GM19397 (cell line): ENCODE measurements around the gene BAZ1B.
"Not testable (repeated sequence)": the region's sequence is repeated elsewhere in the genome, so short reads cannot be mapped to it uniquely, and the experiment has no call there.

ENCODE experiments used
- ATAC-seq: cut with Tn5 transposase; IDR thresholded peaks from one replicate; pipeline ENCODE4 v1.9.1; 2021; ENCODE audit warnings: mild to moderate bottlenecking, moderate library complexity; ENCODE audit not compliant: unreplicated experiment

Gene BAZ1B, protein sequence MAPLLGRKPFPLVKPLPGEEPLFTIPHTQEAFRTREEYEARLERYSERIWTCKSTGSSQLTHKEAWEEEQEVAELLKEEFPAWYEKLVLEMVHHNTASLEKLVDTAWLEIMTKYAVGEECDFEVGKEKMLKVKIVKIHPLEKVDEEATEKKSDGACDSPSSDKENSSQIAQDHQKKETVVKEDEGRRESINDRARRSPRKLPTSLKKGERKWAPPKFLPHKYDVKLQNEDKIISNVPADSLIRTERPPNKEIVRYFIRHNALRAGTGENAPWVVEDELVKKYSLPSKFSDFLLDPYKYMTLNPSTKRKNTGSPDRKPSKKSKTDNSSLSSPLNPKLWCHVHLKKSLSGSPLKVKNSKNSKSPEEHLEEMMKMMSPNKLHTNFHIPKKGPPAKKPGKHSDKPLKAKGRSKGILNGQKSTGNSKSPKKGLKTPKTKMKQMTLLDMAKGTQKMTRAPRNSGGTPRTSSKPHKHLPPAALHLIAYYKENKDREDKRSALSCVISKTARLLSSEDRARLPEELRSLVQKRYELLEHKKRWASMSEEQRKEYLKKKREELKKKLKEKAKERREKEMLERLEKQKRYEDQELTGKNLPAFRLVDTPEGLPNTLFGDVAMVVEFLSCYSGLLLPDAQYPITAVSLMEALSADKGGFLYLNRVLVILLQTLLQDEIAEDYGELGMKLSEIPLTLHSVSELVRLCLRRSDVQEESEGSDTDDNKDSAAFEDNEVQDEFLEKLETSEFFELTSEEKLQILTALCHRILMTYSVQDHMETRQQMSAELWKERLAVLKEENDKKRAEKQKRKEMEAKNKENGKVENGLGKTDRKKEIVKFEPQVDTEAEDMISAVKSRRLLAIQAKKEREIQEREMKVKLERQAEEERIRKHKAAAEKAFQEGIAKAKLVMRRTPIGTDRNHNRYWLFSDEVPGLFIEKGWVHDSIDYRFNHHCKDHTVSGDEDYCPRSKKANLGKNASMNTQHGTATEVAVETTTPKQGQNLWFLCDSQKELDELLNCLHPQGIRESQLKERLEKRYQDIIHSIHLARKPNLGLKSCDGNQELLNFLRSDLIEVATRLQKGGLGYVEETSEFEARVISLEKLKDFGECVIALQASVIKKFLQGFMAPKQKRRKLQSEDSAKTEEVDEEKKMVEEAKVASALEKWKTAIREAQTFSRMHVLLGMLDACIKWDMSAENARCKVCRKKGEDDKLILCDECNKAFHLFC (N-terminal part only)

DNA sequence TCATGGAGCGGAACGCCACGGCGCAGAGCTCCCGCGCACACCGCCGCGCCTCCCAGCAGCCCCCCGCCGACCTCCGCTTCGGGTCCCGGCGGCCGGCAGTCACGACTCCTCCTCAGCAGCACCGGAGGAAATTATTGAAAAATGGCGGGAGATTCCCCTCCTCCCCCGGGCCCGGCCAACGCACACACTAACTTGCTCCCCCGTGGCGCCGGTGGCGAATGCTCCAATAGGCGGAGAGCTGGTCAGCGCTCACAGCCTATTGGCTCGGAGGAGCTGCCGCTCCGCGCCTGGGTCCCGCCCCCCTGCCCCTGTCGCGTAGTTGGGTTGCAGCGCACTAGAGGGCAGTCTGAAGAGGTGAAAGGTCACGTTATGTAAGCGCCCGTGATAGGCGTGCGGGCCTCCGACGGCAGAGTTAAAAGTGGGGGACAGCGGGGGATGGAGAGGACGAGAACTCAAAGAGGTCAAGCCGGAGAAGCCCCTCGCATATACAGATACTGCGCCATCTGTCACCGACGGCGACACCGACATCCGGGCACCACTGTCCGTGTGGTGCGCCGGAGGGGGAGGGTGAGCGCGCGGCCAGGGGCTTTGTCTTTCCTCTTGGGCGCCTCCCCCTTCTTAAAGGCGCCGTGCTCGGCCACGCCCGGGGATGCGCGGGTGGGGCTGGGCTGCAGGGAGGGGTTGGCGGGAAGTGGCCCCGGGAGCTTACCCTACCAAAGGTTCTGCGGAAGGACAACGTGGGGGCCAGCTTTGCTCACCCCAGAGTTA, at the start of gene BAZ1B:
Gene BAZ1B (minus strand): TSS at position 189 of the 768 bp plus-strand sequence. CDS start 360 bp downstream, outside the sequence.
- peak; percentile 89 for ATAC-seq

DNA sequence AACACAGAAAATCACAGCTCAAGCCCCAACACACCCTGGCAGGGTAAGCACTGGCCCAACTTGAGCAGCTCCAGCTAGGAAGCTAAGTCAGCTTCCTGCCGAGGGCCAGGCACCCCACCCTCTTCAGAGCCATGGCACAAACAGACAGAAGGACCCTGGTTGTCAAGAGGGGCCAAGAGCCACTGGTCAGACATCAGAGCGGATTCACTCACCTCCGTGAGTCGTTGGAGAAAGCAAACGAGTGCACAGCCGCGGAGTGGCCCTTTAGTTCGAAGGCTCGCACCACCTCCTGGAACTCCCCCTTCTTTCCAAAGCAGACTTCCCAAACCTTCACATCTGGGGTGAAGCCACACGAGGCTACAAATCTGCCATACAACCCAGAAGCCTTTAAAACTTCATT, 48.9 kb upstream of the BAZ1B start:
- no peak for ATAC-seq

DNA sequence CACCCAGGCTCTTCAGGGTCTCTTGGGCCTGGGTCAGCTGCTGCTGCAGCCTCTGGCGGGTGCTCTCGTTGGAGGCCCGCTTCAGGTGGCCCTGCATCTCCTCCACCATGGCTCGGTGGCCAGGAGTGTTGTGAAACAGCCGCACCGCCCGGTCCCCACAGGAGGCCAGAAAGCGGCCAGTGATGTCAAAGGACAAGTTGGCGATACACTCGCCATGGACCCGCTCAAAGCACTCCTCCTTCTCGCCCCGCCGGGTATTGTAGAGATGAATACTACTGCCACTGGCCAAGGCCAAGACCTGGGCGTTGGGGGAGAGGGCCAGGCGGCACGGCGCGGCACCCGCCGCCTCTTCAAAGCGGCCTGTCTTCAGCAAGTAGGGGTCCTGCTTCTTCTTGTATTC, 48.4 kb upstream of the BAZ1B start:
- no peak for ATAC-seq

DNA sequence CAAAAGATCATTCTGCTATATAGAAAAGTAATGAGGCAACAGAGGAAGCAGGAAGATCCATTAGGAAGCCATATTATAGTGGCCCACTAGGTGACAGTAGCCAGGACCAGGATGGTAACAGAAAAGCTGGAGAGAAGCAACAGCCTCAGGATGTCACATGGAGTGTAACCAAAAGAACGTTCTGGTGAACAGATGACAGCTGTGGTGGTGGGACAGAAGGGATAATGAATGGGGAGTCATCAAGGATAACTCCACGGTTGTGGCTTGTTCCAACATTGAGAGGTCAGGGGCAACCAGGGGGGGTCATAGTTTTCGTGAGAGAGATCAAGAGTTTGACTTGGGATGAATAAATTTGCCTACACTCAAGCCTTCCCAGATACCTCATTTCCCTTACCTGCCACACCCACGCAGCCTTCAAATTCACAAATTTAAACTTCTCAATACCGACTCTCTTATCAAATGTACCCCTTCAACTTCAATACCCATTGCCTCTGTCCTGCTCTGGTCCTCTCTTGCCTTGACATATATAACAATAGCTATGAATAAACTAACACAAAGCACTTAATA, 47.0 kb upstream of the BAZ1B start:
- ATAC-seq = no peak

DNA sequence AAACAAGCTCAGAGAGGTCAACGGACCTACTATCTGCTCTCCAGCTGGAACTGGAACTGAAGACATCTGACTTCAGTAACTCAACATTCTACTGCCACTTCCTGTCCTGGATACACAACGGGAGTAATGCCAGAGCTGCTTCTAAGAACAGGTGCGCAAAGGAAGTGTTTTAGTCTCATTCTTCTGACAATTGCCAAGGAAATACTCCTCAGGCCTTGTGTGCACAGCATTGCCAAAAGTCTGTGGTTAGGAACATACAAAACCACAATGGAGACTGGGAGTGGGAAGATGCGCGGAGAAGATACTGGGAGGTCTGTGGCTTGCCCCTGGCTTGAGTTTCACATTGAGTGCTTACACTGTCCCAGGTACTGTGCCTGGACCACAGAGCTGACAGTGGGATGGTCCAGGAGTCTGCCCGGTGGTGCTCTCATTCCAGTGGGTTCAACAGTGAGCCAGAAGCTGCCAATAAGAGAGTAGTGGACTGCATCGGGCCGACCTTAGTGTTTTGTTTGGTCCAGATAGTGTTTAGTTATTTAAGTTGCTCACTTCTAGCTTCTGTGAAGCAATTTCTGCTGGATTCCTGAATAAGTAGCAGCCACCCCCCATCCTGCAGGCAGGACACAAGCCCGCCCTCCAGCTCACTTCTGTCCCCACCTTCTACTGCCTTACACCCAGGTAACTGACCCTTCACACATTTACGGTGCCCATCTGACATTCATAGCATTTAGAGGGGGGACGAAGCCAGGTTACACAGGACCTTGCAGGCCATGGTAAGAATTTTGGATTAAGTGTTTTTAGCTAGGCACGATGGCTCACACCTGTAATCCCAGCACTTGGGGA, 46.0 kb upstream of the BAZ1B start:
- no peak for ATAC-seq

DNA sequence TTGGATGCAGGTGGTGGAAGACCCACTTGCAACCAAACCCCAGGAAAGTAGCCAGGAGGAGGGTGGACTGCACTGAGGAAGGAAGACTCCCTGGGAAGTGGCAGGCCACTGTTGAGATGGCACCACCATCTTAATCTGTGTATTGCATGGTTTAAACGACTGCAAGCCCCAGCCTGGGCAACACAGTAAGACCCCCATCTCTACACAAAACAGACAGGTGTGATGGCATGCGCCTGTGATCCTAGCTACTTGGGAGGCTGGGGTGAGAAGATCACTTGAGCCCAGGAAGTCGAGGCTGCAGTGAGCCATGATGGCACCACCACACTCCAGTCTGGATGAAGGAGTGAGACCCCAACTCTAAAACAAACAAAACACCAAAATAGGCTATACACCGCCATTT, 45.0 kb upstream of the BAZ1B start:
- no peak for ATAC-seq

DNA sequence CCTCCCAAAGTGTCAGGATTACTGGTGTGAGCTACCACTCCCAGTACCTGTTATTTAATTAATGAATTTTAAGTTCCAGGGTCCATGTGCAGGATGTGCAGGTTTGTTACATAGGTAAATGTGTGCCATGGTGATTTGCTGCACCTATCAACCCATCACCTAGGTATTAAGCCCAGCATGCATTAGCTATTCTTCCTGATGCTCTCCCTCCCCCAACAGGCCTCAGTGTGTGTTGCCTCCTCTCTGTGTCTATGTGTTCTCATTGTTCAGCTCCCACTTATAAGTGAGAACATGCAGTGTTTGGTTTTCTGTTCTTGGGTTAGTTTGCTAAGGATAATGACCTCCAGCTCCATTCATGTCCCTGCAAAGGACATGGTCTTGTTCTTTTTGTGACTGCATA, 44.3 kb upstream of the BAZ1B start:
- ATAC-seq = not testable (repeated sequence)

DNA sequence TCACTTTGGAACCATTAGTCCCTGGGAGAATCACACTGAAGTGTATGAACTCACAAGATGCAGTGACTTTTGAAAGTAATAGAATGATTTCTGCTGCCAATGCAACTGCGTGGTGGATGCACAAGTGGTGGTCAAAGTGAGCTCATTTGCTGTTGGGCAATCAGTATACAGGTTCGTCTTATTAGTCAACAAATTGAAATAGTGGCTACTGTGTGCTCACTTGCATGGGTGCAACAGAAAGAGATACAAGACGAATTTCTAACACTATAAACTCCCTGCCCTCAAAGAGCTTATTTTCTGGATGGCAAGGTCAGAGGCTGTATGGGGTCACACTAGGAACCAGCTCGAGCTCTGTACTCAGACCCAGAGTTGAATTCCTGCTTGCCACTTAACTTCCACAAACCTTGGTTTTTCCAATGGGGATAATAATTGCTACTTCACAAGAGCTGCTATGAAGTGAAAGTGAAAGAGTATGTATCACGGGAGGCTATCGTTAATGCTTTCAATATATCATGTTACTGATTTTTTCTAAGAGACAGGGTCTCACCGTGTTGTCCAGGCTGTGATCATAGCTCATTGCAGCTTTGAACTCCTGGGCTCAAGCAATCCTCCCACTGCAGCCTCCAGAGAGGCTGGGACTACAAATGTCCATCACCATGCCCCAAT, 43.7 kb upstream of the BAZ1B start:
- no peak for ATAC-seq

DNA sequence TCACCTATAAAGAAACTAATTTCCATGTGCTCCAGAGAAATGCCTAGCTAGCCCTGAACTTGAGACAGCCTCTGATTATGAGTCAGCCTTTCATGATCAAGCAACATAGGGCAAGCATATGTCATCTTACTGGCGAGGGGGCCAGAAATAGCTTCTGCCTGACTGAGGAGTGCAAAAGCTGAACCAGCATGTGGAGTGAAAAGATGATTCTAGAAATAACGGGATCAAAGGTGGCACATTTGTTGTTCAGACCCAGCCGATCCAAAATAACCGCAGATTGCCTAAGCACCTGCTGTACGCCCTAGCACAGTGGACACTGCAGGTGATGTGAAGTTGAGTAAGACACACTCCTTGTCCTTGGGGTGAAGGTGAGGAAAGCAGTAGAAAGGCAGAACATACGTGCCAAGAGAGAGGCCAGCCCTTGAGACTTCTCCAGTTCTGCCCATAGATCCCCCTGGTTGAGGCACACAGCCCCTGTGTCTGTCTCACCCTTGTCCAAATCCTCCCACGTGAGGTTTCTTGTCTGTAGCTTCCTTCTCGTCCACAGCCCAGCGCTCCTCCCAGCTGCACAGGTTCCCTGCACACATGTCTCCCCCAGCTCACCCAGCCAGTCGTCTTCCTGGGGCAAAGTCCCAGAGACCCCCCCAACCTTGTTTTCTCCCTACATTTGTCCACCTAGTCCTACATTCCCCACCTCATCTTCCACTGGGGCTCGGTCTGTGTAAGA, 38.2 kb upstream of the BAZ1B start:
- no peak for ATAC-seq

DNA sequence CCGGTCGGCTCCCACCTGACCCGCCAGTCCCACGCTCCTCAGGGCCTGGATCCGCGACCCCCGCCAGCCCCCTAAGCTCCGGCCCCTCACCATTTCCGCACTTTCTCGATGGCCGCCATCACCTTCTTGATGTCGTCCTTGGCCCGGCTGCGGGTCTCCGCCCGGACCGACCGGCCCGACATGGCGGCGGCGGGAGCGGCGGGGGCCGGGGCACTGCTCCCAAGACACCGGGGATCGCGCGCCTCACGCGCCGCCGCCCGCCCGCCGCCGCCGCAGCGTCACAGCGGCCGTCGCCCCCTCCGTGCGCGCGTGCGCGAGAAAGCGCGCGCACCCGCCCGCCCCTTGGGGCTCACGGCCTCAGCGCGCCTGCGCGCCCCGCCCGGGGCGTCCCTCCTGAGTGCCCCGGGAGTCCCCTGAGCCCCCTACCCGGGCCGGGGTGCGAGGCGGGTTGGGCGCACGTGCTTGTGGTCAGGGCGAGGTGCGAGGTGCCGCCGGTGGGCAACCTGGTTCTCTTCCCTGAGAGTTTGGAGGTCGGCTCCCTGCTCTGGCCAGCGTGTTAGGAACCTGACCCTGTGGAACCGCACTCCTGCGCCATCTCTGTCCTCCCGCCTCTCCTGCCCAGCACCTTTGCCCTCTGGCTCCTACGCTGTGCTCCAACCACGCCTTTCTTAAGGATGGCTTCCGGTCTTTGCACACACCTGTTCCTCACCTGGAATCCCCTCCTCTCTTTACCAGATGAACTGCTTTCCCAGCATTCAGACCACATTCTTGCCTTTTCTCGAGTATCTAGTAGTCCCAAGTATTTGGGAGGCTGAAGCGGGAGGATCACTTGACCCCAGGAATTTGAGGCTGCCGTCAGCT, 35.5 kb upstream of the BAZ1B start, which contains the start of gene BCL7B:
Gene BCL7B (minus strand): TSS at position 294 of the 861 bp plus-strand sequence. CDS start 112 bp downstream, at position 182.
- peak; percentile 66 for ATAC-seq

DNA sequence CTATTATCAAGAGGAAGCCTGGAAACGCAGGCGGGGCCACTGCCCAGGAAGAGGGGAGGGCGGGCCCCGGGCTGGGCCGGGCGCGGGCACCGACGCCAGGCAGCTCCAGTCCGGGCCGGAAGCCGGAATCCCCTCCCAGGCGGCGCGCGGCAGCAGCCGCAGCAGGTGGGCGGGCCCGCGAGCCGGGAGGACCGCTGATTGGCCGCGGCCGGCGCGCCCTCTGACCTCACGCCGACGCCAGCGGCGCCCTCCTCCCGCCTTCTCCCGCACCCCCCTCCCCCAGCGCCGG, 35.0 kb upstream of the BAZ1B start:
- peak; percentile 86 for ATAC-seq

DNA sequence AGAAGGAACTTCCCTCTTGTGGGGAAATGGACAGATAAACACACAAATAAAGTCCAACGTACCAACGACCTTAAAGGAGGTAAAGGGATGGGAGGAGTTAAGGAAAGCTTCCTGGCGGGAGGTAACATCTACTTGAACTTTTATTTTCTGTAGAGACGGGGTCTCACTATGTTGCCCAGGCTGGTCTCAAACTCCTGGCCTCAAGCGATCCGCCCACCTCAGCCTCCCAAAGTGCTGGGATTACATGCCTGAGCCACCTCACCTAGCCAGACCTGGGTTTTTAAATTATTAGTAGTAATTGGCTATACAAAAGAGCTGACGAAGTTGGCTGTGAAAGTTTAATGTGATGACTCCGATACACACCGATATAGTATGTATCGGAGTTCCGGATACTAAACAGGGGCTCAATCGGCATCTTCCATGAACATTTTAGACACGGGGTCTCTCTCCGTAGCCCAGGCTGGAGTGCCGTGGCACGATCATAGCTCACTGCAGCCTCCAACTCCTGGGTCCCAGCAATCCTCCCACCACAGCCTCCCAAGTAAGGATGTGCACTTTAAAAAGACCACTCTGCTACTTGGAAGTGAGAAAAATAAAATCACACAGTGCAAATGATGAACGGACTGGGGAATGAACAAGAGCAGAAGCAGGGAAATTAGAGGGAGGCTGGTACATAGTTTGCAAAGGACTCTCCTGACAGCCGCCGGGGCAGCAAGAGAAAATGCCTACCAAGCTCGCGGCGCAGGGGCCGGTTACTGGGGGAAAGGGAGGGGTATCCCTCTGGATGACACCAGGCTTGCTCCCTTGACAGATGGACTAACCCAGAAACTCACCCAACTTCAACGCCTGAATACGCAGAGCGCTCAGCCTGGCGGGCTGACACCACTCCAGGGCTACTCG, 34.4 kb upstream of the BAZ1B start:
- no peak for ATAC-seq

DNA sequence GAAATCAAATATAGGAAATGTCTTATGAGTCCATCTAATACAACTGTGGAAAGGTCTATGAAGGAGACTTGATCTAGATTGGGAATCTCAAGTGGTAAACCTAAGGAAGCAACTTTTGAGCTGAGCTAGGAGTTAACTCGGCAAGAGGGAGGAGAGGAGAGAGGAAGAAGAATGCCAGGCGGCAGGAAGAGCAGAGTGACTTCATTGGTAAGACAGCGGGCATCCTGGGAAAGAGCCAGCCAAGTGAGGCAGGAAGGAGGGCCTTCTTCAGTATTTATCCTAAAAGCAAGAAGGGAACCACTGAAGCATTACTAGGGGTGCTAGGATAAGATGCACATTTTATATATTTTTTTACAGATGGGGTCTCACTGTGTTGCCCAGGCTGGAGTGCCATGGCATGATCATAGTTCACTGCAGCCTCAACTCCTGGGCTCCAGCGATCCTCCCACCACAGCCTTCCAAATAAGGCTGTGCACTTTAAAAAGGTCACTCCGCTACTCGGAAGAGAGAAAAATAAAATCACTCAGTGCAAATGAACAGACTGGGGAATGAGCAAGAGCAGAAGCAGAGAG, 33.4 kb upstream of the BAZ1B start:
- ATAC-seq = no peak

DNA sequence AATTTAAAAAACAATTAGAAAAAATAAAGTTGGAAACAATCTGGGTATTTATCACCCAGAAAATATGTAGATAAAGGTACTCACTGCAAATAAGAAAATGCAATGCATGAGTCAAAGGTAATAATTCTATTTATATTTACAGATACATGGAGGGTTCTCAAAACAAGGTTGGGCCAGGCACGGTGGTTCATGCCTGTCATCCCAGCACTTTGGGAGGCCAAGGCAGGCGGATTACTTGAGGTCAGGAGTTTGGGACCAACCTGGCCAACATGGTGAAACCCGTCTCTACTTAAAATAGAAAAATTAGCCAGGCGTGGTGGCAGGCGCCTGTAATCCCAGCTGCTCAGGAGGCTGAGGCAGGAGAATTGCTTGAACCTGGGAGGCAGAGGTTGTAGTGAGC, 28.0 kb upstream of the BAZ1B start:
- not testable (repeated sequence) for ATAC-seq

DNA sequence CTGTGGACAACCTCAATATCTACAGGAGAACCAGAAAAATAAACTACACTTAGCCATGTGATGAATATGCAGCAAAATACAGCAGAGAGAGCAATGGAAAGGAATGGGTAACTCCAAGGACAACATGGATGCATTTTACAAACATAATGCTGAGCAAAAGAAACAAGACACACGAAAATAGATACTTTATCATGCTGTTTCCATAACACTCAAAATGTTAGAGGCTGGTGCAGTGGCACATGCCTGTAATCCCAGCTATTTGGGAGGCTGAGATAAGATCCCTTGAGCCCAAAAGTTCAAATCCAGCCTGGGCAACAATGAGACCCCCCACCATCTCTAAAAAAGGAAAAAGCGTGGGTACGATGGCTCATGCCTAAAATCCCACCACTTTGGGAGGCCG, 27.1 kb upstream of the BAZ1B start:
- no peak for ATAC-seq

DNA sequence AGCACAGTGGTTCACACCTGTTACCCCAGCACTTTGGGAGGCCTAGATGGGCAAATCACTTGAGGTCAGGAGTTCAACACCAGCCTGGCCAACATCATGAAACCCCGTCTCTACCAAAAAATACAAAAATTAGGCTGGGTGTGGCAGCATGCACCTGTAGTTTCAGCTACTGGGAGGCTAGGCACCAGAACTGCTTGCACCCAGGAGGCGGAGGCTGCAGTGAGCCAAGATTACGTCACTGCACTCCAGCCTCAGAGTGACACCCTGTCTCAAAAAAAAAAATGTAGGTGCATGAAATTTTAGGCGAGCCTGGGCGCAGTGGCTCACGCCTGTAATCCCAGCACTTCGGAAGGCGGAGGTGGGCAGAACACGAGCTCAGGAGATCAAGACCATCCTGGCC, 25.7 kb upstream of the BAZ1B start:
- ATAC-seq = no peak
